Lower leg skin (tissue), 3 donors: Measurements from ENCODE around the gene TIPRL.

Experiments
- CTCF ChIP-seq, 3 donors: fragments of 450-650 bp; IDR thresholded peaks; one replicate each; pipeline ENCODE4 v1.5.1; 2016; ENCODE audit warnings: antibody characterized with exemption in 3 of 3, mild to moderate bottlenecking in 3 of 3, moderate library complexity in 2 of 3
- POLR2A ChIP-seq, 2 donors: fragments of 450-650 bp; IDR thresholded peaks; one replicate each; pipeline ENCODE4 v1.6.1; 2016 to 2017; ENCODE audit warnings: antibody characterized with exemption in 2 of 2, mild to moderate bottlenecking in 1 of 2, moderate library complexity in 1 of 2

GRCh38 chr1:168202941-168203654, 24.3 kb downstream of the TIPRL start:
- TF ChIP-seq CTCF (IDR thresholded peaks at IDR 0.05) (no peak), POLR2A (IDR thresholded peaks at IDR 0.05) (no peak)
